ENCODE data around the gene INTS6.

Gene INTS6

GRCh38 chr13:51355217-51355616, 97.6 kb downstream of the INTS6 start:
- no peak for DNase-seq (ENCODE audit: extremely low read depth in 1 of 2, low read depth in 1 of 2)

- no peak for DNase-seq (ENCODE audit: extremely low read depth in 1 of 2, low read depth in 1 of 2)
Observed at GRCh38 chr13:51349016-51349415, 103.8 kb downstream of the INTS6 start.

- DNase-seq (ENCODE audit: extremely low read depth in 1 of 2, low read depth in 1 of 2), result no peak
Observed at GRCh38 chr13:51348069-51348967, 104.5 kb downstream of the INTS6 start.

GRCh38 chr13:51347099-51347498, 105.7 kb downstream of the INTS6 start:
- DNase-seq (ENCODE audit: extremely low read depth in 1 of 2, low read depth in 1 of 2), result no peak

GRCh38 chr13:51346397-51346796, 106.4 kb downstream of the INTS6 start:
- no peak for DNase-seq (ENCODE audit: extremely low read depth in 1 of 2, low read depth in 1 of 2)

GRCh38 chr13:51343475-51343874, 109.4 kb downstream of the INTS6 start:
- DNase-seq (ENCODE audit: extremely low read depth in 1 of 2, low read depth in 1 of 2), result no peak

GRCh38 chr13:51342706-51343105, 110.1 kb downstream of the INTS6 start:
- DNase-seq (ENCODE audit: extremely low read depth in 1 of 2, low read depth in 1 of 2), result no peak

GRCh38 chr13:51341791-51342190, 111.0 kb downstream of the INTS6 start:
- DNase-seq (ENCODE audit: extremely low read depth in 1 of 2, low read depth in 1 of 2), result no peak

- DNase-seq (ENCODE audit: extremely low read depth in 1 of 2, low read depth in 1 of 2), result no peak
Observed at GRCh38 chr13:51341232-51341631, 111.6 kb downstream of the INTS6 start.

- DNase-seq (ENCODE audit: extremely low read depth in 1 of 2, low read depth in 1 of 2), result no peak
Observed at GRCh38 chr13:51339952-51340732, 112.7 kb downstream of the INTS6 start.

- no peak for DNase-seq (ENCODE audit: extremely low read depth in 1 of 2, low read depth in 1 of 2)
Observed at GRCh38 chr13:51339354-51339753, 113.5 kb downstream of the INTS6 start, which contains the start of gene SERPINE3. SERPINE3 (plus strand) TSS chr13:51339691; CDS start chr13:51341092, 1,401 bp downstream.

- DNase-seq (ENCODE audit: extremely low read depth in 1 of 2, low read depth in 1 of 2), result no peak
Observed at GRCh38 chr13:51336746-51337145, 116.1 kb downstream of the INTS6 start.

GRCh38 chr13:51333826-51334225, 119.0 kb downstream of the INTS6 start:
- DNase-seq (ENCODE audit: extremely low read depth in 1 of 2, low read depth in 1 of 2), result no peak

- DNase-seq (ENCODE audit: extremely low read depth in 1 of 2, low read depth in 1 of 2), result no peak
Observed at GRCh38 chr13:51333421-51333820, 119.4 kb downstream of the INTS6 start.

- no peak for DNase-seq (ENCODE audit: extremely low read depth in 1 of 2, low read depth in 1 of 2)
Observed at GRCh38 chr13:51332566-51333361, 120.1 kb downstream of the INTS6 start.

GRCh38 chr13:51331354-51331861, 121.4 kb downstream of the INTS6 start:
- DNase-seq (ENCODE audit: extremely low read depth in 1 of 2, low read depth in 1 of 2), result peak in 1 of 2 donors; percentile 6

- DNase-seq (ENCODE audit: extremely low read depth in 1 of 2, low read depth in 1 of 2), result no peak
Observed at GRCh38 chr13:51330791-51331190, 122.0 kb downstream of the INTS6 start.

GRCh38 chr13:51329606-51330005, 123.2 kb downstream of the INTS6 start:
- DNase-seq (ENCODE audit: extremely low read depth in 1 of 2, low read depth in 1 of 2), result no peak

GRCh38 chr13:51328488-51328887, 124.3 kb downstream of the INTS6 start:
- DNase-seq (ENCODE audit: extremely low read depth in 1 of 2, low read depth in 1 of 2), result no peak

- no peak for DNase-seq (ENCODE audit: extremely low read depth in 1 of 2, low read depth in 1 of 2)
Observed at GRCh38 chr13:51327961-51328360, 124.9 kb downstream of the INTS6 start.

- no peak for DNase-seq (ENCODE audit: extremely low read depth in 1 of 2, low read depth in 1 of 2)
Observed at GRCh38 chr13:51326777-51327176, 126.1 kb downstream of the INTS6 start.
